DOHH2 (cell line): ENCODE data around the gene NDUFV2.
"Not testable (repeated sequence)": the region's sequence is repeated elsewhere in the genome, so short reads cannot be mapped to it uniquely, and the experiment has no call there.

ENCODE experiments used
- H3F3A ChIP-seq: fragments of 200-600 bp; sonication (generic), shearing (Covaris generic); 2 replicates; pipeline ENCODE4 v1.6.0; 2016; ENCODE audit warnings: antibody characterized with exemption, mild to moderate bottlenecking; ENCODE audit not compliant: control insufficient read depth, insufficient read depth
- H3K27ac ChIP-seq: fragments of 200-600 bp; sonication (generic); 2 replicates; pipeline ENCODE4 v1.5.1; 2014; ENCODE audit warnings: low read depth, mild to moderate bottlenecking, low read length, moderate library complexity
- H3K27me3 ChIP-seq: fragments of 200-600 bp; sonication (generic); 2 replicates; pipeline ENCODE4 v1.6.1; 2014; ENCODE audit warnings: mild to moderate bottlenecking, low read length, mixed read lengths; ENCODE audit not compliant: control insufficient read depth
- H3K36me3 ChIP-seq: fragments of 200-600 bp; sonication (generic); 2 replicates; pipeline ENCODE4 v1.6.1; 2014; ENCODE audit warnings: mild to moderate bottlenecking, low read length, moderate library complexity, mixed read lengths; ENCODE audit not compliant: control insufficient read depth
- H3K4me1 ChIP-seq: fragments of 200-600 bp; sonication (generic); 2 replicates; pipeline ENCODE4 v1.6.1; 2014; ENCODE audit warnings: mild to moderate bottlenecking, low read length, mixed read lengths; ENCODE audit not compliant: control insufficient read depth
- H3K4me2 ChIP-seq: fragments of 200-600 bp; sonication (generic); 2 replicates; pipeline ENCODE4 v1.6.0; 2014; ENCODE audit warnings: mild to moderate bottlenecking, low read length, moderate library complexity
- H3K4me3 ChIP-seq: fragments of 200-600 bp; sonication (generic); 2 replicates; pipeline ENCODE4 v1.5.1; 2014; ENCODE audit warnings: mild to moderate bottlenecking, low read length, mixed read lengths
- H3K79me2 ChIP-seq: fragments of 200-600 bp; sonication (generic); 2 replicates; pipeline ENCODE4 v1.6.1; 2014; ENCODE audit warnings: mild to moderate bottlenecking, low read length, mixed read lengths; ENCODE audit not compliant: control insufficient read depth
- H3K9me2 ChIP-seq: fragments of 200-600 bp; sonication (generic); replicated peaks from 2 replicates; pipeline ENCODE4 v1.6.1; 2014; ENCODE audit warnings: mild to moderate bottlenecking, low read length, mixed read lengths; ENCODE audit not compliant: control insufficient read depth
- H3K9me3 ChIP-seq: fragments of 200-600 bp; sonication (generic); 2 replicates; pipeline ENCODE4 v1.6.1; 2014; ENCODE audit warnings: antibody characterized with exemption, low read length, mixed read lengths; ENCODE audit not compliant: control insufficient read depth, insufficient read depth
- H4K20me1 ChIP-seq: fragments of 200-600 bp; sonication (generic); 2 replicates; pipeline ENCODE4 v1.6.0; 2014; ENCODE audit warnings: low read depth, mild to moderate bottlenecking, antibody characterized with exemption, low read length, moderate library complexity; ENCODE audit not compliant: control insufficient read depth, insufficient read depth
- CTCF ChIP-seq: fragments of 200-600 bp; sonication (generic); IDR thresholded peaks from one replicate; pipeline ENCODE4 v1.5.1; 2014; ENCODE audit warnings: antibody characterized with exemption, mild to moderate bottlenecking, low read depth, low read length; ENCODE audit not compliant: poor library complexity, severe bottlenecking
- EZH2phosphoT487 ChIP-seq: fragments of 200-600 bp; sonication (generic); IDR thresholded peaks from 2 replicates; pipeline ENCODE4 v1.6.1; 2017; ENCODE audit warnings: borderline replicate concordance, mild to moderate bottlenecking, antibody characterized with exemption, low read length, moderate library complexity, mixed read lengths

Gene NDUFV2

DNA sequence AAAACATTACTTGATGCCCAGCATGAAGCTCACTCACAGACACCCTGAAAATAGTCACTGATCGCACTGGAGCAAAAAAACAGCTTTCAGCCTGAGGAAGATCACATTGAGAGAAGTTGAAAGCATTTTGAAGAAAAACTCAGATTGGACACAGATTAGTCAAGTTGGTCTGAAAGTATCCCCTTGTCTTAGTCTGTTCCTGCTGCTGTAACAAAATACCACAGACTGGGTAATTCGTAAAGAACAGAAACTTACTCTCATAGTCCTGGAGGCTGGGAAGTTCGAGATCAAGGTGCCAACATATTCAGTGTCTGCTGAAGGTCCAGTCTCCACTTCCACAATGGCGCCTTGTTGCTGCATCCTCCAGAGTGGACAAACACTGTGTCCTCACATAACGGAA lies 14.2 kb upstream of the NDUFV2 start:
- Histone ChIP-seq H4K20me1 (no peaks in the 10 kb centered on the region), H3K4me1 (no peaks in the 10 kb centered on the region), H3K27me3 (no peaks in the 10 kb centered on the region), H3K9me2 (no peaks in the 10 kb centered on the region), H3K36me3 (no peaks in the 10 kb centered on the region), H3K9me3 (no peaks in the 10 kb centered on the region), H3K79me2 (no peaks in the 10 kb centered on the region), H3K4me2 (no peak overlapping the region), H3F3A (no peaks in the 10 kb centered on the region), H3K27ac (no peak overlapping the region), H3K4me3 (no peak overlapping the region)
- TF ChIP-seq EZH2phosphoT487 (no peak), CTCF (no peak)

DNA sequence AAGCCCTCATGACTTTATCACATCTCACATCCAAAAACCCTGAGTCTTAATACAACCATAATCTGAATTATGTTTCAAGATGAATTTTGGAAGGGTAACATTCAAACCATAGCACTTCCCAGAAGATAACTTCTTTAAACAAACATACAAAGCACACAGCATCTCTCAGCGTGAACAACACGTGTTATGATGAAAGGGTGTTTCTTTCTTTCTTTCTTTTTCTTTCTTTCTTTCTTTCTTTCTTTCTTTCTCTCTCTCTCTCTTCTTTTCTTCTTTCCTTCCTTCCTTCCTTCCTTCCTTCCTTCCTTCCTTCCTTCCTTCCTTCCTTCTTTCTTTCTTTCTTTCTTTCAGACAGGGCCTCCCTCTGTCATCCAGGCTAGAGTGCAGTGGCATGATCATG lies 13.8 kb upstream of the NDUFV2 start:
- not testable (repeated sequence) for H3K9me2 ChIP-seq, H3K4me3 ChIP-seq, H3K79me2 ChIP-seq, H3F3A ChIP-seq, H3K27ac ChIP-seq, H3K9me3 ChIP-seq, H3K36me3 ChIP-seq, H3K27me3 ChIP-seq, H4K20me1 ChIP-seq, H3K4me1 ChIP-seq, H3K4me2 ChIP-seq

GRCh38 chr18:9090578-9090977 lies 11.9 kb upstream of the NDUFV2 start:
- no peaks in the 10 kb centered on the region for H3F3A ChIP-seq
- H3K4me1 ChIP-seq, result peaks cover 13% of the 10 kb centered on the region
- no peak for TF ChIP-seq EZH2phosphoT487
- no peak for TF ChIP-seq CTCF

GRCh38 chr18:9091066-9091476 lies 11.4 kb upstream of the NDUFV2 start:
- Histone ChIP-seq H3K9me2 (no peaks in the 10 kb centered on the region), H3K4me1 (peaks cover 18% of the 10 kb centered on the region), H4K20me1 (no peaks in the 10 kb centered on the region), H3F3A (no peaks in the 10 kb centered on the region), H3K36me3 (no peaks in the 10 kb centered on the region), H3K9me3 (no peaks in the 10 kb centered on the region), H3K27ac (no peak overlapping the region), H3K4me2 (no peak overlapping the region), H3K79me2 (no peaks in the 10 kb centered on the region), H3K4me3 (no peak overlapping the region), H3K27me3 (no peaks in the 10 kb centered on the region)
- no peak for TF ChIP-seq EZH2phosphoT487
- no peak for TF ChIP-seq CTCF

More at GRCh38 chr18:9090578-9090977, 11.9 kb upstream of the NDUFV2 start:
- no peaks in the 10 kb centered on the region for H3K27me3 ChIP-seq
- H4K20me1 ChIP-seq, result no peaks in the 10 kb centered on the region
- H3K9me3 ChIP-seq, result no peaks in the 10 kb centered on the region
- no peaks in the 10 kb centered on the region for H3K9me2 ChIP-seq
- H3K79me2 ChIP-seq, result no peaks in the 10 kb centered on the region
- H3K27ac ChIP-seq, result no peak overlapping the region
- H3K36me3 ChIP-seq, result no peaks in the 10 kb centered on the region
- H3K4me3 ChIP-seq, result no peak overlapping the region
- no peak overlapping the region for H3K4me2 ChIP-seq
